Glutamatergic neuron (in vitro differentiated cells): ENCODE measurements around the gene THOC2. TPM values are rescaled to one million over a fixed set of nuclear protein-coding genes. Genes with fewer than 3 reads are reported as not detected.

ENCODE experiments used
- DNase-seq: peaks from one replicate; pipeline ENCODE4 v3.0.0; 2022
- H3K27ac Mint-ChIP-seq: one replicate; pipeline ENCODE4 v1.8.0; 2020; ENCODE audit warnings: mild to moderate bottlenecking, mixed read lengths, inconsistent platforms; ENCODE audit not compliant: unreplicated experiment
- H3K27me3 Mint-ChIP-seq: one replicate; pipeline ENCODE4 v1.8.0; 2020; ENCODE audit warnings: mild to moderate bottlenecking, moderate library complexity, mixed read lengths, inconsistent platforms; ENCODE audit not compliant: unreplicated experiment
- H3K36me3 Mint-ChIP-seq: one replicate; pipeline ENCODE4 v1.8.0; 2020; ENCODE audit warnings: mild to moderate bottlenecking, mixed read lengths, inconsistent platforms; ENCODE audit not compliant: unreplicated experiment
- H3K4me1 Mint-ChIP-seq: one replicate; pipeline ENCODE4 v1.8.0; 2020; ENCODE audit warnings: mild to moderate bottlenecking, low read depth, mixed read lengths, inconsistent platforms; ENCODE audit not compliant: unreplicated experiment
- H3K4me3 Mint-ChIP-seq: one replicate; pipeline ENCODE4 v1.8.0; 2020; ENCODE audit warnings: mild to moderate bottlenecking, mixed read lengths, inconsistent platforms; ENCODE audit not compliant: unreplicated experiment
- H3K9me3 Mint-ChIP-seq: one replicate; pipeline ENCODE4 v1.8.0; 2020; ENCODE audit warnings: mild to moderate bottlenecking, moderate library complexity, mixed read lengths, inconsistent platforms; ENCODE audit not compliant: unreplicated experiment
- total RNA-seq: library from RNA; stranded (reverse); fragmentation: NEBNext Ultra II Directional; extraction: Animal tissue kit (Norgen Biotek cat#: 25700); gene quantifications from one replicate; pipeline ENCODE4 v1.2.1, GENCODE V29; 2021; ENCODE audit not compliant: unreplicated experiment
- TF ChIP-seq, protein P1 (sequence below): fragments of 200-600 bp; sonication (generic); IDR thresholded peaks from one replicate; pipeline ENCODE4 v1.5.0; 2021; ENCODE audit not compliant: partially characterized antibody, unreplicated experiment

THOC2 gene
- total RNA-seq, 1 donor from 2014 or later = 69.5 TPM

- H3K27me3 Mint-ChIP-seq = no peaks in the 10 kb centered on the region
- H3K4me1 Mint-ChIP-seq = no peaks in the 10 kb centered on the region
- no peak overlapping the region for H3K4me3 Mint-ChIP-seq
- DNase-seq = no peak
- H3K9me3 Mint-ChIP-seq = peaks cover 4% of the 10 kb centered on the region
- TF ChIP-seq, protein P1, sequence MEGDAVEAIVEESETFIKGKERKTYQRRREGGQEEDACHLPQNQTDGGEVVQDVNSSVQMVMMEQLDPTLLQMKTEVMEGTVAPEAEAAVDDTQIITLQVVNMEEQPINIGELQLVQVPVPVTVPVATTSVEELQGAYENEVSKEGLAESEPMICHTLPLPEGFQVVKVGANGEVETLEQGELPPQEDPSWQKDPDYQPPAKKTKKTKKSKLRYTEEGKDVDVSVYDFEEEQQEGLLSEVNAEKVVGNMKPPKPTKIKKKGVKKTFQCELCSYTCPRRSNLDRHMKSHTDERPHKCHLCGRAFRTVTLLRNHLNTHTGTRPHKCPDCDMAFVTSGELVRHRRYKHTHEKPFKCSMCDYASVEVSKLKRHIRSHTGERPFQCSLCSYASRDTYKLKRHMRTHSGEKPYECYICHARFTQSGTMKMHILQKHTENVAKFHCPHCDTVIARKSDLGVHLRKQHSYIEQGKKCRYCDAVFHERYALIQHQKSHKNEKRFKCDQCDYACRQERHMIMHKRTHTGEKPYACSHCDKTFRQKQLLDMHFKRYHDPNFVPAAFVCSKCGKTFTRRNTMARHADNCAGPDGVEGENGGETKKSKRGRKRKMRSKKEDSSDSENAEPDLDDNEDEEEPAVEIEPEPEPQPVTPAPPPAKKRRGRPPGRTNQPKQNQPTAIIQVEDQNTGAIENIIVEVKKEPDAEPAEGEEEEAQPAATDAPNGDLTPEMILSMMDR = no peak
- no peaks in the 10 kb centered on the region for H3K36me3 Mint-ChIP-seq
- no peak overlapping the region for H3K27ac Mint-ChIP-seq
Observed at GRCh38 chrX:123561439-123562215, 171.2 kb downstream of the THOC2 start.

GRCh38 chrX:123550829-123551228 is 182.0 kb downstream of the THOC2 start:
- no peak overlapping the region for H3K4me3 Mint-ChIP-seq
- DNase-seq = no peak
- H3K4me1 Mint-ChIP-seq = no peaks in the 10 kb centered on the region
- TF ChIP-seq, protein P1 = no peak
- no peaks in the 10 kb centered on the region for H3K27me3 Mint-ChIP-seq
- H3K36me3 Mint-ChIP-seq = no peaks in the 10 kb centered on the region
- no peak overlapping the region for H3K27ac Mint-ChIP-seq
- H3K9me3 Mint-ChIP-seq = no peaks in the 10 kb centered on the region

Other genes starting within 250 kb of the THOC2 start
- 37.1 TPM for gene XIAP, start 127.0 kb upstream of the THOC2 start, total RNA-seq
- gene STAG2, start 228.7 kb upstream of the THOC2 start, total RNA-seq = 49.0 TPM